ENCODE measurements around the gene ENTHD1. TPM values are rescaled to one million over a fixed set of nuclear protein-coding genes. Genes with fewer than 3 reads are reported as not detected.

The ENTHD1 gene
- total RNA-seq, 1 donor from 2014 or later, result 0.08 TPM

GRCh38 chr22:39818094-39818493 is 75.5 kb downstream of the ENTHD1 start:
- no peak for DNase-seq (ENCODE audit: low spot score)
- intact Hi-C loops (cut with micrococcal nuclease), result no loop called here
- H3K9me3 Mint-ChIP-seq, result no peaks in the 10 kb centered on the region
- H3K4me1 Mint-ChIP-seq (ENCODE audit: low read depth), result no peaks in the 10 kb centered on the region
- peaks cover 27% of the 10 kb centered on the region for H3K27me3 Mint-ChIP-seq (ENCODE audit: insufficient read depth)
- H3K4me3 Mint-ChIP-seq, result no peak overlapping the region
- no peaks in the 10 kb centered on the region for H3K36me3 Mint-ChIP-seq (ENCODE audit: low read depth)
- H3K27ac Mint-ChIP-seq, result no peak overlapping the region

GRCh38 chr22:39815932-39816331 is 77.6 kb downstream of the ENTHD1 start:
- intact Hi-C loops (cut with micrococcal nuclease), result no loop called here
- no peaks in the 10 kb centered on the region for H3K4me1 Mint-ChIP-seq (ENCODE audit: low read depth)
- no peak for DNase-seq (ENCODE audit: low spot score)
- H3K9me3 Mint-ChIP-seq, result no peaks in the 10 kb centered on the region
- no peak overlapping the region for H3K27ac Mint-ChIP-seq
- no peak overlapping the region for H3K4me3 Mint-ChIP-seq
- H3K36me3 Mint-ChIP-seq (ENCODE audit: low read depth), result no peaks in the 10 kb centered on the region
- peaks cover 16% of the 10 kb centered on the region for H3K27me3 Mint-ChIP-seq (ENCODE audit: insufficient read depth)

GRCh38 chr22:39814899-39815298 is 78.7 kb downstream of the ENTHD1 start:
- Mint-ChIP-seq H3K27me3 (ENCODE audit: insufficient read depth) (peaks cover 16% of the 10 kb centered on the region), H3K27ac (no peak overlapping the region), H3K4me3 (no peak overlapping the region), H3K36me3 (ENCODE audit: low read depth) (no peaks in the 10 kb centered on the region), H3K9me3 (no peaks in the 10 kb centered on the region), H3K4me1 (ENCODE audit: low read depth) (peaks cover 6% of the 10 kb centered on the region)
- DNase-seq (ENCODE audit: low spot score), result no peak
- intact Hi-C loops (cut with micrococcal nuclease), result no loop called here

- H3K36me3 Mint-ChIP-seq (ENCODE audit: low read depth), result no peaks in the 10 kb centered on the region
- peak overlapping the region; percentile 3 for H3K4me3 Mint-ChIP-seq
- peak overlapping the region; percentile 71 for H3K27ac Mint-ChIP-seq
- H3K9me3 Mint-ChIP-seq, result no peaks in the 10 kb centered on the region
- peaks cover 34% of the 10 kb centered on the region for H3K4me1 Mint-ChIP-seq (ENCODE audit: low read depth)
- intact Hi-C loops (cut with micrococcal nuclease), result loop anchor here (1.0 kb wide), 1 partner anchor 30 kb away; no protein-coding TSS in a partner anchor
- H3K27me3 Mint-ChIP-seq (ENCODE audit: insufficient read depth), result no peaks in the 10 kb centered on the region
- DNase-seq (ENCODE audit: low spot score), result no peak
Measured at GRCh38 chr22:39809772-39810557, 83.6 kb downstream of the ENTHD1 start.

GRCh38 chr22:39808081-39808480 is 85.5 kb downstream of the ENTHD1 start:
- intact Hi-C loops (cut with micrococcal nuclease), result no loop called here
- H3K9me3 Mint-ChIP-seq, result peaks cover 3% of the 10 kb centered on the region
- H3K27me3 Mint-ChIP-seq (ENCODE audit: insufficient read depth), result no peaks in the 10 kb centered on the region
- no peaks in the 10 kb centered on the region for H3K36me3 Mint-ChIP-seq (ENCODE audit: low read depth)
- peaks cover 34% of the 10 kb centered on the region for H3K4me1 Mint-ChIP-seq (ENCODE audit: low read depth)
- DNase-seq (ENCODE audit: low spot score), result no peak
- H3K4me3 Mint-ChIP-seq, result no peak overlapping the region
- no peak overlapping the region for H3K27ac Mint-ChIP-seq

- no peak overlapping the region for H3K4me3 Mint-ChIP-seq
- H3K36me3 Mint-ChIP-seq (ENCODE audit: low read depth), result no peaks in the 10 kb centered on the region
Measured at GRCh38 chr22:39806109-39806508, 87.5 kb downstream of the ENTHD1 start.

GRCh38 chr22:39805117-39805516 is 88.4 kb downstream of the ENTHD1 start:
- intact Hi-C loops (cut with micrococcal nuclease), result no loop called here
- no peak overlapping the region for H3K27ac Mint-ChIP-seq
- H3K4me3 Mint-ChIP-seq, result no peak overlapping the region
- peaks cover 31% of the 10 kb centered on the region for H3K4me1 Mint-ChIP-seq (ENCODE audit: low read depth)
- no peaks in the 10 kb centered on the region for H3K36me3 Mint-ChIP-seq (ENCODE audit: low read depth)
- peaks cover 13% of the 10 kb centered on the region for H3K9me3 Mint-ChIP-seq
- no peak for DNase-seq (ENCODE audit: low spot score)
- H3K27me3 Mint-ChIP-seq (ENCODE audit: insufficient read depth), result peaks cover 7% of the 10 kb centered on the region

More at GRCh38 chr22:39806109-39806508, 87.5 kb downstream of the ENTHD1 start:
- peaks cover 7% of the 10 kb centered on the region for H3K27me3 Mint-ChIP-seq (ENCODE audit: insufficient read depth)
- peak overlapping the region; percentile 19 for H3K27ac Mint-ChIP-seq
- intact Hi-C loops (cut with micrococcal nuclease), result no loop called here
- DNase-seq (ENCODE audit: low spot score), result no peak
- H3K9me3 Mint-ChIP-seq, result peaks cover 6% of the 10 kb centered on the region
- H3K4me1 Mint-ChIP-seq (ENCODE audit: low read depth), result peaks cover 34% of the 10 kb centered on the region

- H3K4me3 Mint-ChIP-seq, result no peak overlapping the region
- H3K4me1 Mint-ChIP-seq (ENCODE audit: low read depth), result peaks cover 16% of the 10 kb centered on the region
- intact Hi-C loops (cut with micrococcal nuclease), result no loop called here
- H3K27ac Mint-ChIP-seq, result no peak overlapping the region
- peaks cover 31% of the 10 kb centered on the region for H3K9me3 Mint-ChIP-seq
- DNase-seq (ENCODE audit: low spot score), result no peak
- H3K27me3 Mint-ChIP-seq (ENCODE audit: insufficient read depth), result peaks cover 7% of the 10 kb centered on the region
- peaks cover 2% of the 10 kb centered on the region for H3K36me3 Mint-ChIP-seq (ENCODE audit: low read depth)
Measured at GRCh38 chr22:39802682-39803081, 90.9 kb downstream of the ENTHD1 start.

- intact Hi-C loops (cut with micrococcal nuclease), result no loop called here
- Mint-ChIP-seq H3K36me3 (ENCODE audit: low read depth) (peaks cover 9% of the 10 kb centered on the region), H3K4me1 (ENCODE audit: low read depth) (peaks cover 10% of the 10 kb centered on the region), H3K9me3 (peaks cover 48% of the 10 kb centered on the region), H3K27me3 (ENCODE audit: insufficient read depth) (peaks cover 16% of the 10 kb centered on the region), H3K27ac (no peak overlapping the region), H3K4me3 (no peak overlapping the region)
- no peak for DNase-seq (ENCODE audit: low spot score)
Measured at GRCh38 chr22:39800790-39801520, 92.6 kb downstream of the ENTHD1 start.

GRCh38 chr22:39797528-39798147 is 95.9 kb downstream of the ENTHD1 start:
- no peaks in the 10 kb centered on the region for H3K4me1 Mint-ChIP-seq (ENCODE audit: low read depth)
- H3K27me3 Mint-ChIP-seq (ENCODE audit: insufficient read depth), result peaks cover 23% of the 10 kb centered on the region
- no peak overlapping the region for H3K27ac Mint-ChIP-seq
- H3K36me3 Mint-ChIP-seq (ENCODE audit: low read depth), result peaks cover 11% of the 10 kb centered on the region
- no peak for DNase-seq (ENCODE audit: low spot score)
- no peak overlapping the region for H3K4me3 Mint-ChIP-seq
- intact Hi-C loops (cut with micrococcal nuclease), result no loop called here
- peaks cover 47% of the 10 kb centered on the region for H3K9me3 Mint-ChIP-seq

- H3K27ac Mint-ChIP-seq, result no peak overlapping the region
- intact Hi-C loops (cut with micrococcal nuclease), result no loop called here
- no peak for DNase-seq (ENCODE audit: low spot score)
- H3K9me3 Mint-ChIP-seq, result peaks cover 4% of the 10 kb centered on the region
- H3K4me1 Mint-ChIP-seq (ENCODE audit: low read depth), result peaks cover 8% of the 10 kb centered on the region
- peaks cover 7% of the 10 kb centered on the region for H3K27me3 Mint-ChIP-seq (ENCODE audit: insufficient read depth)
- H3K36me3 Mint-ChIP-seq (ENCODE audit: low read depth), result peaks cover 2% of the 10 kb centered on the region
- H3K4me3 Mint-ChIP-seq, result no peak overlapping the region
Measured at GRCh38 chr22:39789788-39790187, 103.8 kb downstream of the ENTHD1 start.

- H3K36me3 Mint-ChIP-seq (ENCODE audit: low read depth), result peaks cover 3% of the 10 kb centered on the region
- H3K4me3 Mint-ChIP-seq, result no peak overlapping the region
- DNase-seq (ENCODE audit: low spot score), result no peak
- peaks cover 2% of the 10 kb centered on the region for H3K27me3 Mint-ChIP-seq (ENCODE audit: insufficient read depth)
- intact Hi-C loops (cut with micrococcal nuclease), result no loop called here
- peaks cover 9% of the 10 kb centered on the region for H3K9me3 Mint-ChIP-seq
- H3K27ac Mint-ChIP-seq, result no peak overlapping the region
- H3K4me1 Mint-ChIP-seq (ENCODE audit: low read depth), result peaks cover 8% of the 10 kb centered on the region
Measured at GRCh38 chr22:39785232-39785631, 108.3 kb downstream of the ENTHD1 start.
